Measurements from ENCODE around the gene EVC2. TPM values are rescaled to one million over a fixed set of nuclear protein-coding genes. Genes with fewer than 3 reads are reported as not detected.

Gene EVC2
- total RNA-seq, 1 donor from 2014 or later, result 8.2 TPM

DNA sequence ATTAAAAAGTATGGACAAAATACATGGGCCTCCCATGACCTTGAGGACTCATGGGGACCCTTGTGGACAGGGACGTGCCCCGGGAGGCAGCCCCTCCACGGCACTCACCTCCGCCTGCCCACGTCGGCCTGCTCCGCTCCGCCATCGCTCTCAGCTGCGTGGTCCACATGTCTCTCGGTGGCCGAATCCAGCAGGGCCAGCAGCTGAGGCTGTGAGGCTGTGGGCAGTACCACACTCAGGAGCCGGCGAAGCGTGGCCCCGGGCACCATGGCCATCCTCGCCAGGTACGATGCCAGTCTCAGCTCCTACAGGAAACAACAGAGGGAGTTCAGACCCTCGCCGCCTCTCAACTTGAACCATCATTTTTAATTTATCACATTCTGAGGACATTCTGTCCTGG, 140.0 kb downstream of the EVC2 start:
- FAIRE-seq (no peak), DNase-seq (ENCODE audit: low read depth) (no peak)
- peaks cover 5% of the 10 kb centered on the region for H3K36me3 ChIP-seq (ENCODE audit: control insufficient read depth, insufficient read depth, low read length)
- TF ChIP-seq CTCF (IDR thresholded peaks at IDR 0.05; ENCODE audit: insufficient read depth, low read length, severe bottlenecking), result no peak
- H3K27me3 ChIP-seq (ENCODE audit: control insufficient read depth, insufficient read depth, low read length), result no peaks in the 10 kb centered on the region
- no peak overlapping the region for H3K4me3 ChIP-seq (ENCODE audit: low read depth, low read length)

DNA sequence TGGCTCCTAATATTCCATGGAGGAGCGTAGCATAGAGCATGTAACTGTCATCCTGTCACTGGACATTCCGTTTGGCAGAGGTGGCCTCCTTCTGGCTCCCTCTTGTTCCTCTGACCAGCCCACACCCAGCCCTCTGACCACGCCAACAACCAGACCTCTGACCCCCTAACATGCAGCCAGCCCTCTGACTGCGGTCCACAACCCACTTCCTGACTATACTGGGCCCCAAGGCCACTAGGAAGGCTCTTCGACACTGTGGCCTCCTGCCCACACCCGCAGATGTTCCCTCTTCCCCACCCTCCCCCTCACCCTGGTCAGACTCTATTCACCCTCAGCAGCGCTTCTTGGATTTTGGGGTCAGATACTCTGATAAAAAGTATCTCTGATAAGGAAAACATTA, 141.4 kb downstream of the EVC2 start:
- Histone ChIP-seq H3K27me3 (ENCODE audit: control insufficient read depth, insufficient read depth, low read length) (no peaks in the 10 kb centered on the region), H3K36me3 (ENCODE audit: control insufficient read depth, insufficient read depth, low read length) (peaks cover 6% of the 10 kb centered on the region), H3K4me3 (ENCODE audit: low read depth, low read length) (no peak overlapping the region)
- no peak for DNase-seq (ENCODE audit: low read depth)
- no peak for FAIRE-seq
- TF ChIP-seq CTCF (IDR thresholded peaks at IDR 0.05; ENCODE audit: insufficient read depth, low read length, severe bottlenecking), result no peak

DNA sequence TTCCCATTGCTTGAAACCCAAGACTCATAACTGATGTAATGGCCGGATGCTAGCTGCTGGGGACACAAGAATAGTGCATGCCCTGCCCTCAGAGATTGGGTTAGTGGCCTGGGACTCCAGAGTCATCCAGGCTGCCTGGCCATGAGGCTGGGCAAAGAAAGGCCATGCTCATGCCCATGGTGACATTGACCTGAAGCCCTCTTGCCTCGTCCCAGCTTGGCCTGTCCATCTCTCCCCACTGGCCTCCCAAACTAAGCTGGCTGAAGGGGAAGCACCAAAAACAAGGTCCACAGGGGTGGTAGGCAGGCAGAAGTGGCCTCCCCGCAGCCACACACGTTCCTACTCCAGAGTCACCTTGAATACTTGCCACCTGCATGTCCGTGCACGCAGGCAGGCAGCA, 141.8 kb downstream of the EVC2 start:
- DNase-seq (ENCODE audit: low read depth) (no peak), FAIRE-seq (no peak)
- no peak for TF ChIP-seq CTCF (IDR thresholded peaks at IDR 0.05; ENCODE audit: insufficient read depth, low read length, severe bottlenecking)
- Histone ChIP-seq H3K4me3 (ENCODE audit: low read depth, low read length) (no peak overlapping the region), H3K27me3 (ENCODE audit: control insufficient read depth, insufficient read depth, low read length) (no peaks in the 10 kb centered on the region), H3K36me3 (ENCODE audit: control insufficient read depth, insufficient read depth, low read length) (peaks cover 6% of the 10 kb centered on the region)

- Histone ChIP-seq H3K27me3 (ENCODE audit: control insufficient read depth, insufficient read depth, low read length) (no peaks in the 10 kb centered on the region), H3K36me3 (ENCODE audit: control insufficient read depth, insufficient read depth, low read length) (peaks cover 6% of the 10 kb centered on the region), H3K4me3 (ENCODE audit: low read depth, low read length) (no peak overlapping the region)
- FAIRE-seq (no peak), DNase-seq (ENCODE audit: low read depth) (no peak)
- no peak for TF ChIP-seq CTCF (IDR thresholded peaks at IDR 0.05; ENCODE audit: insufficient read depth, low read length, severe bottlenecking)
Observed at GRCh38 chr4:5563856-5564255, 144.5 kb downstream of the EVC2 start.

GRCh38 chr4:5562476-5562875, 145.9 kb downstream of the EVC2 start:
- FAIRE-seq (no peak), DNase-seq (ENCODE audit: low read depth) (no peak)
- Histone ChIP-seq H3K4me3 (ENCODE audit: low read depth, low read length) (no peak overlapping the region), H3K27me3 (ENCODE audit: control insufficient read depth, insufficient read depth, low read length) (no peaks in the 10 kb centered on the region), H3K36me3 (ENCODE audit: control insufficient read depth, insufficient read depth, low read length) (peaks cover 6% of the 10 kb centered on the region)
- no peak for TF ChIP-seq CTCF (IDR thresholded peaks at IDR 0.05; ENCODE audit: insufficient read depth, low read length, severe bottlenecking)

GRCh38 chr4:5561286-5561685, 147.1 kb downstream of the EVC2 start:
- DNase-seq (ENCODE audit: low read depth) (no peak), FAIRE-seq (peak; percentile 23)
- Histone ChIP-seq H3K27me3 (ENCODE audit: control insufficient read depth, insufficient read depth, low read length) (no peaks in the 10 kb centered on the region), H3K4me3 (ENCODE audit: low read depth, low read length) (no peak overlapping the region), H3K36me3 (ENCODE audit: control insufficient read depth, insufficient read depth, low read length) (peaks cover 5% of the 10 kb centered on the region)
- no peak for TF ChIP-seq CTCF (IDR thresholded peaks at IDR 0.05; ENCODE audit: insufficient read depth, low read length, severe bottlenecking)

Measured in bronchial epithelial cell (primary cell).